Panc1 (cell line): ENCODE data around the gene SBF2. TPM values are rescaled to one million over a fixed set of nuclear protein-coding genes. Genes with fewer than 3 reads are reported as not detected.
A peak's percentile ranks its signal among the peaks of the same experiment; 100 is the strongest.

Experiments used
- ATAC-seq: fragments of 200-7000 bp; cut with Tn5 transposase; 2 replicates; pipeline ENCODE4 v1.9.1; 2020; ENCODE audit warnings: mild to moderate bottlenecking, moderate library complexity
- BruUV-seq: library from RNA; stranded (reverse); fragments of 400-500 nt; replicated peaks from 2 replicates; lab custom pipeline; 2021; lab: Mats Ljungman, UMichigan
- CTCF ChIA-PET: fragments of 300-600 bp; sonication (Branson Sonifier 250); formaldehyde crosslinking; loops from one replicate; lab custom pipeline; 2022; ENCODE audit warnings: antibody characterized with exemption; lab: Charles Lee
- POLR2A ChIA-PET: fragments of 300-600 bp; sonication (Branson Sonifier 250); formaldehyde crosslinking; loops from one replicate; lab custom pipeline; 2022; ENCODE audit warnings: antibody characterized with exemption; lab: Charles Lee
- DNase-seq: peaks from one replicate; pipeline ENCODE4 v3.0.0-alpha.2; 2010; ENCODE audit warnings: low read depth, low spot score
- H3K27ac ChIP-seq: 2 replicates; pipeline ENCODE4 v1.5.1; 2011; ENCODE audit warnings: mild to moderate bottlenecking, low read length, inconsistent platforms
- H3K27me3 ChIP-seq: fragments of 200-500 bp; sonication (Bioruptor generic); 2 replicates; pipeline ENCODE4 v1.6.0; 2014; ENCODE audit warnings: low read length, inconsistent platforms; ENCODE audit not compliant: control insufficient read depth, insufficient read depth
- H3K36me3 ChIP-seq: fragments of 200-500 bp; sonication (Bioruptor generic); 2 replicates; pipeline ENCODE4 v1.5.1; 2014; ENCODE audit warnings: inconsistent platforms, mild to moderate bottlenecking, low read length, moderate library complexity; ENCODE audit not compliant: control insufficient read depth, insufficient read depth
- H3K4me1 ChIP-seq: 2 replicates; pipeline ENCODE4 v1.5.1; 2011; ENCODE audit warnings: inconsistent platforms, mild to moderate bottlenecking, low read length, moderate library complexity; ENCODE audit not compliant: control insufficient read depth, insufficient read depth
- H3K4me3 ChIP-seq, 2 experiments: 2 replicates each; pipeline ENCODE4 v1.5.1; 2011 to 2012; ENCODE audit warnings: low read depth in 2 of 2, low read length in 2 of 2, mild to moderate bottlenecking in 2 of 2, inconsistent platforms in 1 of 2, moderate library complexity in 1 of 2
- H3K9me3 ChIP-seq: fragments of 200-500 bp; sonication (Bioruptor generic); 2 replicates; pipeline ENCODE4 v1.5.1; 2014; ENCODE audit warnings: low read depth, mild to moderate bottlenecking, inconsistent platforms, low read length, moderate library complexity; ENCODE audit not compliant: control insufficient read depth, insufficient read depth
- POLR2AphosphoS5 ChIP-seq: IDR thresholded peaks from 2 replicates; pipeline ENCODE4 v1.6.1; 2012; ENCODE audit warnings: mild to moderate bottlenecking, low read depth, low read length, moderate library complexity
- SIN3A ChIP-seq: IDR thresholded peaks from 2 replicates; pipeline ENCODE4 v1.6.1; 2012; ENCODE audit warnings: low read depth, mild to moderate bottlenecking, low read length, moderate library complexity, borderline replicate concordance; ENCODE audit not compliant: insufficient read depth
- TCF7L2 ChIP-seq: IDR thresholded peaks from 2 replicates; pipeline ENCODE4 v1.6.1; 2011; ENCODE audit warnings: mild to moderate bottlenecking, low read depth, low read length, inconsistent platforms
- in situ Hi-C: cut with HindIII; loops from 2 replicates; pipeline ENCODE4 v1.10.0; 2016; ENCODE audit warnings: low sequenced_read_pairs, low pct_unique_long_range_greater_than_20kb
- intact Hi-C: fragments of 100-400 bp; cut with micrococcal nuclease; formaldehyde crosslinking; loops from one replicate; pipeline ENCODE4 v1.10.0; 2022; ENCODE audit not compliant: unreplicated experiment
- total RNA-seq: library from RNA; stranded (reverse); gene quantifications from one replicate; pipeline ENCODE4 v1.2.1, GENCODE V29; 2021; ENCODE audit not compliant: unreplicated experiment
- TF ChIP-seq, protein P1 (sequence below), 2 experiments: IDR thresholded peaks; 2 replicates each; pipeline ENCODE4 v1.6.1; 2011 to 2012; ENCODE audit warnings: low read depth in 2 of 2, control low read depth in 1 of 2, low read length in 1 of 2, mild to moderate bottlenecking in 1 of 2, moderate library complexity in 1 of 2; ENCODE audit not compliant: insufficient read depth in 1 of 2
- TF ChIP-seq, protein P2 (sequence below): fragments of 450-650 bp; IDR thresholded peaks from 2 replicates; pipeline ENCODE4 v1.5.1; 2017; ENCODE audit warnings: mild to moderate bottlenecking

SBF2 gene
- total RNA-seq, 1 experiment from 2014 or later = 65.0 TPM

DNA sequence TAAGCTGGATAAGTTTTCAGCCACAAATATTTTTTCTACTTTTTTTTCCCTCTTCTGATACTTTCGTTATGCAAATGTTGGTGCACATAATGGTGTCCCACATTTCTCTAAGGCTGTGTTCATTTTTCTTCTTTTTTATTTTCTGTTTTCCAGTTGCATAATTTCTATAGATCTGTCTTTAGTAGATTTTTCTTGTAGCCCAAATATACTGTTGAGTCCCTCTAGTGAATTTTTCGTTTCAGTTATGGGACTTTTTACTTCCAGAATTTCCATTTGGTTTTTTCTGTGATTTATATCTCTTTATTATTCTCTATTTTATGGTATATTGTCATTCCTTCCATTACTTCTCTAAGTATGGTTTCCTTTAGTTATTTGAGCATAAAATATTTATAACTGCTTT is 558.1 kb downstream of the SBF2 start:
- H3K27ac ChIP-seq = peak overlapping the region; percentile 67
- ChIA-PET CTCF (no interaction called here), POLR2A (no interaction called here)
- H3K4me1 ChIP-seq = peaks cover 21% of the 10 kb centered on the region
- H3K4me3 ChIP-seq = no peak overlapping the region
- BruUV-seq = no TSS peak
- intact Hi-C loops (no loop called here), in situ Hi-C loops (no loop called here)
- TF ChIP-seq TCF7L2 (no peak), POLR2AphosphoS5 (no peak), SIN3A (no peak)
- TF ChIP-seq, protein P1, sequence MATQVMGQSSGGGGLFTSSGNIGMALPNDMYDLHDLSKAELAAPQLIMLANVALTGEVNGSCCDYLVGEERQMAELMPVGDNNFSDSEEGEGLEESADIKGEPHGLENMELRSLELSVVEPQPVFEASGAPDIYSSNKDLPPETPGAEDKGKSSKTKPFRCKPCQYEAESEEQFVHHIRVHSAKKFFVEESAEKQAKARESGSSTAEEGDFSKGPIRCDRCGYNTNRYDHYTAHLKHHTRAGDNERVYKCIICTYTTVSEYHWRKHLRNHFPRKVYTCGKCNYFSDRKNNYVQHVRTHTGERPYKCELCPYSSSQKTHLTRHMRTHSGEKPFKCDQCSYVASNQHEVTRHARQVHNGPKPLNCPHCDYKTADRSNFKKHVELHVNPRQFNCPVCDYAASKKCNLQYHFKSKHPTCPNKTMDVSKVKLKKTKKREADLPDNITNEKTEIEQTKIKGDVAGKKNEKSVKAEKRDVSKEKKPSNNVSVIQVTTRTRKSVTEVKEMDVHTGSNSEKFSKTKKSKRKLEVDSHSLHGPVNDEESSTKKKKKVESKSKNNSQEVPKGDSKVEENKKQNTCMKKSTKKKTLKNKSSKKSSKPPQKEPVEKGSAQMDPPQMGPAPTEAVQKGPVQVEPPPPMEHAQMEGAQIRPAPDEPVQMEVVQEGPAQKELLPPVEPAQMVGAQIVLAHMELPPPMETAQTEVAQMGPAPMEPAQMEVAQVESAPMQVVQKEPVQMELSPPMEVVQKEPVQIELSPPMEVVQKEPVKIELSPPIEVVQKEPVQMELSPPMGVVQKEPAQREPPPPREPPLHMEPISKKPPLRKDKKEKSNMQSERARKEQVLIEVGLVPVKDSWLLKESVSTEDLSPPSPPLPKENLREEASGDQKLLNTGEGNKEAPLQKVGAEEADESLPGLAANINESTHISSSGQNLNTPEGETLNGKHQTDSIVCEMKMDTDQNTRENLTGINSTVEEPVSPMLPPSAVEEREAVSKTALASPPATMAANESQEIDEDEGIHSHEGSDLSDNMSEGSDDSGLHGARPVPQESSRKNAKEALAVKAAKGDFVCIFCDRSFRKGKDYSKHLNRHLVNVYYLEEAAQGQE (IDR thresholded peaks at IDR 0.05; ENCODE audit: insufficient read depth in 1 of 2, low read depth in 2 of 2, low read length in 1 of 2) = no peak
- TF ChIP-seq, protein P2, sequence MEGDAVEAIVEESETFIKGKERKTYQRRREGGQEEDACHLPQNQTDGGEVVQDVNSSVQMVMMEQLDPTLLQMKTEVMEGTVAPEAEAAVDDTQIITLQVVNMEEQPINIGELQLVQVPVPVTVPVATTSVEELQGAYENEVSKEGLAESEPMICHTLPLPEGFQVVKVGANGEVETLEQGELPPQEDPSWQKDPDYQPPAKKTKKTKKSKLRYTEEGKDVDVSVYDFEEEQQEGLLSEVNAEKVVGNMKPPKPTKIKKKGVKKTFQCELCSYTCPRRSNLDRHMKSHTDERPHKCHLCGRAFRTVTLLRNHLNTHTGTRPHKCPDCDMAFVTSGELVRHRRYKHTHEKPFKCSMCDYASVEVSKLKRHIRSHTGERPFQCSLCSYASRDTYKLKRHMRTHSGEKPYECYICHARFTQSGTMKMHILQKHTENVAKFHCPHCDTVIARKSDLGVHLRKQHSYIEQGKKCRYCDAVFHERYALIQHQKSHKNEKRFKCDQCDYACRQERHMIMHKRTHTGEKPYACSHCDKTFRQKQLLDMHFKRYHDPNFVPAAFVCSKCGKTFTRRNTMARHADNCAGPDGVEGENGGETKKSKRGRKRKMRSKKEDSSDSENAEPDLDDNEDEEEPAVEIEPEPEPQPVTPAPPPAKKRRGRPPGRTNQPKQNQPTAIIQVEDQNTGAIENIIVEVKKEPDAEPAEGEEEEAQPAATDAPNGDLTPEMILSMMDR = no peak
- H3K36me3 ChIP-seq = peaks cover 46% of the 10 kb centered on the region
- H3K9me3 ChIP-seq = peaks cover 22% of the 10 kb centered on the region; the same call in 1 of the 2 replicates
- no peak for ATAC-seq
- H3K27me3 ChIP-seq = no peaks in the 10 kb centered on the region
- DNase-seq = no peak

DNA sequence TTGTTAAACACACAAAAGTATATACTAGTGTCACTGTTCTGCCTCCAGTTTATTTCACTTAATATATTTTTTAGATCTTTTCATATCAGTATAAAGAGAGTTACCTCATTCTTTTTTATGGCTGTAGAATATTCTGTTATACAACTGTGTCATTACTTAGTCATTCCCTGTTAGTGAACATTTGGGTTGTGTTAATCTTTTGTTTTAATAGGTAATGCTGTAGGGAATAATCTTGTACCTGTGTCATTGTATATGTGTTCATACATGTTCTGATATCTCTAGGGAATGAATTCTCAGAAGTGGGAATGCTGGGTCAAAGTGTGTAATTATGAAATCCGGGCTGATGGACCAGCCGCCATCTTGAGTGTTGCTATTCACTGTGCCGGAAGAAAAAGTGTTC is 558.8 kb downstream of the SBF2 start:
- TF ChIP-seq, protein P2 = no peak
- TF ChIP-seq, protein P1 (IDR thresholded peaks at IDR 0.05; ENCODE audit: insufficient read depth in 1 of 2, low read depth in 2 of 2, low read length in 1 of 2) = no peak
- TF ChIP-seq POLR2AphosphoS5 (no peak), TCF7L2 (no peak), SIN3A (no peak)

More for the DNA sequence above, 558.8 kb downstream of the SBF2 start:
- H3K27ac ChIP-seq = no peak overlapping the region
- intact Hi-C loops = no loop called here
- CTCF ChIA-PET = no interaction called here
- H3K36me3 ChIP-seq = peaks cover 40% of the 10 kb centered on the region
- H3K4me1 ChIP-seq = peaks cover 21% of the 10 kb centered on the region
- no peaks in the 10 kb centered on the region for H3K27me3 ChIP-seq
- H3K4me3 ChIP-seq = no peak overlapping the region
- peaks cover 22% of the 10 kb centered on the region; the same call in 1 of the 2 replicates for H3K9me3 ChIP-seq
- POLR2A ChIA-PET = no interaction called here
- no peak for ATAC-seq
- no TSS peak for BruUV-seq
- DNase-seq = no peak
- in situ Hi-C loops = no loop called here
